Spleen (tissue), 7 donors: ENCODE results near the gene LPCAT3.
A peak's percentile ranks its signal among the peaks of the same experiment; 100 is the strongest.

Experiments used
- POLR2A ChIP-seq, 3 donors: fragments of 450-650 bp; IDR thresholded peaks; one replicate each; pipeline ENCODE4 v1.5.1; 2017; ENCODE audit warnings: antibody characterized with exemption in 3 of 3, mild to moderate bottlenecking in 1 of 3
- POLR2AphosphoS5 ChIP-seq, 3 donors: sonication (generic); formaldehyde crosslinking; IDR thresholded peaks; one replicate each; pipeline ENCODE4 v1.5.1; 2017; ENCODE audit warnings: antibody characterized with exemption in 3 of 3
- TF ChIP-seq, protein P1 (sequence below), 11 experiments: fragments of 200-600 bp in 7 of 11; fragments of 450-650 bp in 4 of 11; sonication (generic) in 4 of 11; IDR thresholded peaks in 8 of 11; conservative IDR thresholded peaks in 3 of 11; 1 replicate in 7 of 11; 2 replicates in 4 of 11; pipeline versions ENCODE4 v1.4.0 to v1.8.0; 2016 to 2021; ENCODE audit warnings: antibody characterized with exemption in 11 of 11, inconsistent platforms in 4 of 11, mild to moderate bottlenecking in 1 of 11
- donor health status: DM: no; HTN: no; CAD: no; lungs with moderate emphysema.
- donor health status: DM: no; HTN: no; CAD: no.
- donor health status: DM: no; HTN: no; CAD: no.

DNA sequence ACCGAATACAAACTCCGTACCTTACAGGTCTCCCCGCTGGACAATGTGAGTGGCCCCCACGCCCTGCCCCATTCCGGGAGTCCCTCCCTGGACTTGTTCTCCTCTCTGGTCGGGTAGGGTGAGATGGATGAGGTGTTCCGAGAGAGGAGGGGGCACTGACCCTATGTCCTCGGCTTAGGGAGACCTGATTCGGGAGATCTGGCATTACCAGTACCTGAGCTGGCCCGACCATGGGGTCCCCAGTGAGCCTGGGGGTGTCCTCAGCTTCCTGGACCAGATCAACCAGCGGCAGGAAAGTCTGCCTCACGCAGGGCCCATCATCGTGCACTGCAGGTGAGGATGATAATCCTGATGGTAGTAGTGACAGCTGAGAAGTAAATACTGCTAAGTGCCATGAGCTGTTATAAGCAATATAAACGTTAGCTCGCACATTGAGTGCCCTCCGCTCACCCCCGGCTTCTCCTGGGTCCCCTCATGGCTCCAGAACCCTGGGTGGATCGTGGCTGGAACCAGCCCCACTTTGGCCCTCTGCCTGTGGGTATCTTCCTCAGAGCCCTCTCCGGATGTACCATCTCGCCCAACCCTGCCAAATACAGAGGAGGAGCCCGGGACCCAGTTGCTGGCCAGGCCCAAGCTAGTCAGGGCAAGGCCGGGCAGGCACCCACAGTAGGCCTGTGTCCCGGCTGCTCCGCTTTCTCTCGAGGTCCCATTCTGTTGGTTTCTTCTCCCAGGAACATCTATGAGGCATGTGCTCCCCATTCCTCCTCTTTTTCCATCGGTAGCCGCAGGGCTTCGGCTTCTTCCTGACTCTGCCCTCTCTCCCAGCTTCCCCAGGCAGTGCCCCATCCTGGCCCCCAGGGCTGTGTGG is 60.3 kb downstream of the LPCAT3 start:
- TF ChIP-seq, protein P1, sequence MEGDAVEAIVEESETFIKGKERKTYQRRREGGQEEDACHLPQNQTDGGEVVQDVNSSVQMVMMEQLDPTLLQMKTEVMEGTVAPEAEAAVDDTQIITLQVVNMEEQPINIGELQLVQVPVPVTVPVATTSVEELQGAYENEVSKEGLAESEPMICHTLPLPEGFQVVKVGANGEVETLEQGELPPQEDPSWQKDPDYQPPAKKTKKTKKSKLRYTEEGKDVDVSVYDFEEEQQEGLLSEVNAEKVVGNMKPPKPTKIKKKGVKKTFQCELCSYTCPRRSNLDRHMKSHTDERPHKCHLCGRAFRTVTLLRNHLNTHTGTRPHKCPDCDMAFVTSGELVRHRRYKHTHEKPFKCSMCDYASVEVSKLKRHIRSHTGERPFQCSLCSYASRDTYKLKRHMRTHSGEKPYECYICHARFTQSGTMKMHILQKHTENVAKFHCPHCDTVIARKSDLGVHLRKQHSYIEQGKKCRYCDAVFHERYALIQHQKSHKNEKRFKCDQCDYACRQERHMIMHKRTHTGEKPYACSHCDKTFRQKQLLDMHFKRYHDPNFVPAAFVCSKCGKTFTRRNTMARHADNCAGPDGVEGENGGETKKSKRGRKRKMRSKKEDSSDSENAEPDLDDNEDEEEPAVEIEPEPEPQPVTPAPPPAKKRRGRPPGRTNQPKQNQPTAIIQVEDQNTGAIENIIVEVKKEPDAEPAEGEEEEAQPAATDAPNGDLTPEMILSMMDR (IDR thresholded peaks at IDR 0.05 in 8 of 11, conservative IDR thresholded peaks at IDR 0.05 in 3 of 11): no peak
- peak; percentile 17 to 62 (median 26) for TF ChIP-seq POLR2AphosphoS5 (IDR thresholded peaks at IDR 0.05)
- TF ChIP-seq POLR2A (IDR thresholded peaks at IDR 0.05): no peak
